Epithelial cell of proximal tubule (primary cell): Measurements from ENCODE around the gene RERG. TPM values are rescaled to one million over a fixed set of nuclear protein-coding genes. Genes with fewer than 3 reads are reported as not detected.
"Not testable (repeated sequence)": the region's sequence is repeated elsewhere in the genome, so short reads cannot be mapped to it uniquely, and the experiment has no call there.

Experiments
- DNase-seq: peaks from one replicate; pipeline ENCODE4 v3.0.0-alpha.2; 2011; ENCODE audit warnings: low read depth
- H3K4me3 ChIP-seq: 2 replicates; pipeline ENCODE4 v1.5.1; 2011; ENCODE audit warnings: low read depth, mild to moderate bottlenecking, low read length
- total RNA-seq: library from RNA; depleted of rRNA; stranded (reverse); fragments of >200 nt; gene quantifications from 2 replicates; pipeline ENCODE4 v1.2.3, GENCODE V29; 2015
- TF ChIP-seq, protein P1 (sequence below): conservative IDR thresholded peaks from 2 replicates; pipeline ENCODE4 v1.5.1; 2012; ENCODE audit warnings: low read depth, mild to moderate bottlenecking, low read length

Gene RERG
- total RNA-seq, 1 donor from 2014 or later, result 1.4 TPM

DNA sequence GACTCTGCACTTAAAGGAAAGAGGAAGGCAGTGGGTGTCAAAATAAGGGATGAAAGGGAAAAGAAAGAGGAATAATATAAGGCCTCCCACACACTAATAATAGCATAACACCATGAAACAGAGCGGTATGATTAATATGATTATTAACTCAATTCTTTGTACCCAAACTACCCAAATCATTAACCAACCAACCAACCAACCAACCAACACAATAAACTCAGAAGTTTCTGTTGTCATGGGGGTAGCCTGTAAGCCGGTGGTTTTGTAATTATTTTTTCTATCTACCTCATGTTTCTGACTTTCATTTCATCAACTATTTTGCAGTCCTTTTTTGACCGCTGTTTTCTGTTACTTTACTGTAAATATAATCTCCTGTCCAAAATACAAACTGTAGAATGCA lies 105.8 kb downstream of the RERG start:
- TF ChIP-seq, protein P1, sequence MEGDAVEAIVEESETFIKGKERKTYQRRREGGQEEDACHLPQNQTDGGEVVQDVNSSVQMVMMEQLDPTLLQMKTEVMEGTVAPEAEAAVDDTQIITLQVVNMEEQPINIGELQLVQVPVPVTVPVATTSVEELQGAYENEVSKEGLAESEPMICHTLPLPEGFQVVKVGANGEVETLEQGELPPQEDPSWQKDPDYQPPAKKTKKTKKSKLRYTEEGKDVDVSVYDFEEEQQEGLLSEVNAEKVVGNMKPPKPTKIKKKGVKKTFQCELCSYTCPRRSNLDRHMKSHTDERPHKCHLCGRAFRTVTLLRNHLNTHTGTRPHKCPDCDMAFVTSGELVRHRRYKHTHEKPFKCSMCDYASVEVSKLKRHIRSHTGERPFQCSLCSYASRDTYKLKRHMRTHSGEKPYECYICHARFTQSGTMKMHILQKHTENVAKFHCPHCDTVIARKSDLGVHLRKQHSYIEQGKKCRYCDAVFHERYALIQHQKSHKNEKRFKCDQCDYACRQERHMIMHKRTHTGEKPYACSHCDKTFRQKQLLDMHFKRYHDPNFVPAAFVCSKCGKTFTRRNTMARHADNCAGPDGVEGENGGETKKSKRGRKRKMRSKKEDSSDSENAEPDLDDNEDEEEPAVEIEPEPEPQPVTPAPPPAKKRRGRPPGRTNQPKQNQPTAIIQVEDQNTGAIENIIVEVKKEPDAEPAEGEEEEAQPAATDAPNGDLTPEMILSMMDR, result no peak
- no peak for DNase-seq

GRCh38 chr12:15114501-15114900 lies 106.7 kb downstream of the RERG start:
- H3K4me3 ChIP-seq, result no peak overlapping the region
- TF ChIP-seq, protein P1, result no peak
- DNase-seq, result no peak

More for the DNA sequence above, 105.8 kb downstream of the RERG start:
- no peak overlapping the region for H3K4me3 ChIP-seq

- no peak overlapping the region for H3K4me3 ChIP-seq
- no peak for DNase-seq
- TF ChIP-seq, protein P1, result no peak
Observed at GRCh38 chr12:15092826-15093225, 128.4 kb downstream of the RERG start.

DNA sequence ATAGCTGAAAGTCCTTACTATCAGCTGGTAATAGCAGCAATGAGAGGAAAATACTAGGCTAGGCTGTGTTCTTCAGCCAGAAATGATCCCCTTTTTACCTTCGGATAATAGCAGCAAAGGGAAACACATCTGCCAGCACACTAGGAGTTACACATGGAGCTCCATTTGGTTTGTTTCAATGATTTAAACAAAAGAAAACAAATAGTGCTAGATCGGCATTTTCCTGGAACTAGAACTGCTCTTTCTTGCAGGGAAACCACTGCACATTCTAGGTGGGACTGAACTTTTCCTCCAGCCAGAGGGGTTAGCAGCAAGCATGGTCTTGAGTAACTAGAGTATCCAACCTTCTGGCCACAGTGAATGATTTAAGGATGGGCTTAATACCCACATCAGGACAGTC lies 130.8 kb downstream of the RERG start:
- H3K4me3 ChIP-seq, result no peak overlapping the region
- TF ChIP-seq, protein P1, result no peak

GRCh38 chr12:15088105-15088504 lies 133.1 kb downstream of the RERG start:
- H3K4me3 ChIP-seq, result no peak overlapping the region
- no peak for DNase-seq
- TF ChIP-seq, protein P1, result no peak

More for the DNA sequence above, 130.8 kb downstream of the RERG start:
- no peak for DNase-seq

DNA sequence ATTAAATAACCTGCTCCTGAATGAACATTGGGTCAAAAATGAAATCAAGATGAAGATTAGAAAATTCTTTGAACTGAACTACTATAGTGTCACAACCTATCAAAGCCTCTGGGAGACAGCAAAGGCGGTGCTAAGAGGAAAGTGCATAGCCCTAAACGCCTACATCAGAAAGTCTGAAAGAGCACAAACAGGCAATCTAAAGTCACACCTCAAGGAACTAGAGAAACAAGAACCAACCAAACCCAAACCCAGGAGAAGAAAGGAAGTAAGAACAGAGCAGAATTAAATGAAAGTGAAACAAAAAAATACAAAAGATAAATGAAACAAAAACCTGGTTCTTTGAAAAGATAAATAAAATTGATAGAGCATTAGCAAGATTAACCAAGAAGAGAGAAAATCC lies 143.5 kb downstream of the RERG start:
- DNase-seq, H3K4me3 ChIP-seq: not testable (repeated sequence)

GRCh38 chr12:15074351-15074750 lies 146.9 kb downstream of the RERG start:
- no peak overlapping the region for H3K4me3 ChIP-seq
- DNase-seq, result no peak
- TF ChIP-seq, protein P1, result no peak
